ENCODE data around the gene TAGLN3. TPM values are rescaled to one million over a fixed set of nuclear protein-coding genes. Genes with fewer than 3 reads are reported as not detected.
A peak's percentile ranks its signal among the peaks of the same experiment; 100 is the strongest.

TAGLN3 gene
- total and polyA plus RNA-seq, 2 donors from 2014 or later, result 0.79 to 5.7 TPM

- intact Hi-C loops (cut with DNase I), result no loop called here
- peaks cover 0 to 6% (median 3%) of the 10 kb centered on the region in 3 donors for H3K36me3 ChIP-seq (ENCODE audit: control insufficient read depth in 2 of 3, insufficient read depth in 3 of 3, low read length in 3 of 3)
- no peak for TF ChIP-seq CTCF (IDR thresholded peaks at IDR 0.05; ENCODE audit: borderline replicate concordance, extremely low read depth, insufficient read depth)
- DNase-seq, result no peak
- no peak for FAIRE-seq
- H3K4me3 ChIP-seq (ENCODE audit: low read length in 3 of 3), result no peak overlapping the region
- no peak overlapping the region for H3K9ac ChIP-seq (ENCODE audit: low read length in 3 of 3)
- peaks cover 0 to 20% (median 7%) of the 10 kb centered on the region in 3 donors for H3K4me1 ChIP-seq (ENCODE audit: control insufficient read depth in 2 of 3, insufficient read depth in 2 of 3, low read depth in 1 of 3, low read length in 3 of 3)
- no peaks in the 10 kb centered on the region for H3K9me3 ChIP-seq (ENCODE audit: control insufficient read depth in 2 of 3, insufficient read depth in 1 of 3, low read length in 3 of 3)
- H3K27ac ChIP-seq (ENCODE audit: low read depth in 2 of 2, low read length in 2 of 2), result no peak overlapping the region
- H3K27me3 ChIP-seq (ENCODE audit: control insufficient read depth, insufficient read depth, low read length), result no peaks in the 10 kb centered on the region
Observed at GRCh38 chr3:111975131-111975530, 23.6 kb upstream of the TAGLN3 start.

- no peak overlapping the region for H3K4me3 ChIP-seq (ENCODE audit: low read length in 3 of 3)
- H3K4me1 ChIP-seq (ENCODE audit: control insufficient read depth in 2 of 3, insufficient read depth in 2 of 3, low read depth in 1 of 3, low read length in 3 of 3), result peaks cover 0 to 10% (median 6%) of the 10 kb centered on the region in 3 donors
- intact Hi-C loops (cut with DNase I), result no loop called here
- no peaks in the 10 kb centered on the region for H3K9me3 ChIP-seq (ENCODE audit: control insufficient read depth in 2 of 3, insufficient read depth in 1 of 3, low read length in 3 of 3)
- no peak for TF ChIP-seq CTCF (IDR thresholded peaks at IDR 0.05; ENCODE audit: borderline replicate concordance, extremely low read depth, insufficient read depth)
- H3K27me3 ChIP-seq (ENCODE audit: control insufficient read depth, insufficient read depth, low read length), result no peaks in the 10 kb centered on the region
- no peak for FAIRE-seq
- no peak for DNase-seq
- H3K27ac ChIP-seq (ENCODE audit: low read depth in 2 of 2, low read length in 2 of 2), result no peak overlapping the region
- no peak overlapping the region for H3K9ac ChIP-seq (ENCODE audit: low read length in 3 of 3)
- H3K36me3 ChIP-seq (ENCODE audit: control insufficient read depth in 2 of 3, insufficient read depth in 3 of 3, low read length in 3 of 3), result peaks cover 0 to 6% (median 3%) of the 10 kb centered on the region in 3 donors
Observed at GRCh38 chr3:111976254-111976653, 22.5 kb upstream of the TAGLN3 start.

GRCh38 chr3:111978583-111979433 lies 19.9 kb upstream of the TAGLN3 start, which contains the start of gene ABHD10:
Gene ABHD10, plus strand, starts transcription at chr3:111979026. Its CDS starts 36 bp downstream, at chr3:111979062.
- DNase-seq, result peak; percentile 96 to 99 (median 99)
- H3K9me3 ChIP-seq (ENCODE audit: control insufficient read depth in 2 of 3, insufficient read depth in 1 of 3, low read length in 3 of 3), result no peaks in the 10 kb centered on the region
- no peak for TF ChIP-seq CTCF (IDR thresholded peaks at IDR 0.05; ENCODE audit: borderline replicate concordance, extremely low read depth, insufficient read depth)
- FAIRE-seq, result peak; percentile 30
- H3K4me3 ChIP-seq (ENCODE audit: low read length in 3 of 3), result peak within 1 kb of the TSS; percentile 90 to 96 (median 92)
- no peaks in the 10 kb centered on the region for H3K27me3 ChIP-seq (ENCODE audit: control insufficient read depth, insufficient read depth, low read length)
- peak within 1 kb of the TSS; percentile 83 to 88 for H3K27ac ChIP-seq (ENCODE audit: low read depth in 2 of 2, low read length in 2 of 2)
- peaks cover 0 to 6% (median 3%) of the 10 kb centered on the region in 3 donors for H3K36me3 ChIP-seq (ENCODE audit: control insufficient read depth in 2 of 3, insufficient read depth in 3 of 3, low read length in 3 of 3)
- intact Hi-C loops (cut with DNase I), result no loop called here
- H3K4me1 ChIP-seq (ENCODE audit: control insufficient read depth in 2 of 3, insufficient read depth in 2 of 3, low read depth in 1 of 3, low read length in 3 of 3), result peaks cover 0 to 12% (median 5%) of the 10 kb centered on the region in 3 donors
- H3K9ac ChIP-seq (ENCODE audit: low read length in 3 of 3), result peak within 1 kb of the TSS; percentile 66 to 91 (median 91)
